ENCODE measurements around the gene SCLT1.

DNA sequence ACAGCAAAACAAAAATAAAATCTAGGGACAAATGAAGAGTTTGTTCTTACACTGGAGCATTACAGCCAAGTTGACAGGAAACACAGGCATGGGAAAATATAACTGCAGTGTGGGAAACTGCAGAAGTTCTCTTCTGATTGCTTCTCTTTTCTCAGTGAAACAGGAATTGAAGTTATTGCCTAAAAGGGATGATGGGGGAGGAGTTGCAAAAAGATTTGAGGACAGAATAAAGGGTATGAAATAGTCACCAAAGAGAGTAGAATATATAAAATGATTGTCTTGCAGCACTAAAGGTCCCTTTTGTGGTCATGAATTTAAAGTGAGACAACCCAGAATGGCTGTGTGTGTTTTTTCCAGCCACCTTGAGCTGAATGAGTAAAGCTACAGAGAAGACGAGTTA, 180.1 kb downstream of the SCLT1 start:
- TF ChIP-seq CTCF (IDR thresholded peaks at IDR 0.05), result no peak
- TF ChIP-seq POLR2A (IDR thresholded peaks at IDR 0.05), result no peak
